ENCODE results near the gene DDR1. TPM values are rescaled to one million over a fixed set of nuclear protein-coding genes. Genes with fewer than 3 reads are reported as not detected.

Gene DDR1
- polyA plus RNA-seq, 1 donor (not counting 4 experiments of a cell fraction or from before 2014, with no cell fraction given) = 104 TPM

GRCh38 chr6:30843611-30843998, 40.7 kb upstream of the DDR1 start:
- Histone ChIP-seq H3K79me2 (ENCODE audit: control insufficient read depth, insufficient read depth, low read length) (no peaks in the 10 kb centered on the region), H4K20me1 (ENCODE audit: control insufficient read depth, extremely low read depth, insufficient read depth, low read length) (no peaks in the 10 kb centered on the region), H3K4me3 (ENCODE audit: control insufficient read depth in 2 of 3, extremely low read depth in 1 of 3, insufficient read depth in 2 of 3, low read depth in 1 of 3, low read length in 3 of 3) (no peak overlapping the region), H3K27me3 (ENCODE audit: control insufficient read depth, extremely low read depth, insufficient read depth, low read length) (no peaks in the 10 kb centered on the region), H3K9me3 (ENCODE audit: control insufficient read depth, low read depth, low read length) (no peaks in the 10 kb centered on the region), H3K4me1 (ENCODE audit: control insufficient read depth, extremely low read depth, insufficient read depth, low read length) (peaks cover 34% of the 10 kb centered on the region), H3K9ac (ENCODE audit: control insufficient read depth, extremely low read depth, insufficient read depth, low read length) (peak overlapping the region; percentile 15), H3K27ac (ENCODE audit: control insufficient read depth, insufficient read depth, low read length) (no peak overlapping the region), H3K4me2 (ENCODE audit: control insufficient read depth, extremely low read depth, insufficient read depth, low read depth, low read length) (peak overlapping the region; percentile 41), H3K9me1 (ENCODE audit: control insufficient read depth, extremely low read depth, insufficient read depth, low read length) (no peaks in the 10 kb centered on the region), H2AFZ (ENCODE audit: control insufficient read depth, low read length) (peak overlapping the region; percentile 77), H3K36me3 (ENCODE audit: control insufficient read depth in 2 of 2, extremely low read depth in 1 of 2, insufficient read depth in 2 of 2, low read length in 2 of 2) (no peaks in the 10 kb centered on the region)
- DNase-seq (ENCODE audit: low read depth, low spot score) = no peak
- TF ChIP-seq CTCF (optimal IDR thresholded peaks at IDR 0.05 in 1 of 3, IDR thresholded peaks at IDR 0.05 in 1 of 3, conservative IDR thresholded peaks at IDR 0.05 in 1 of 3; ENCODE audit: extremely low read depth in 1 of 3, insufficient read depth in 2 of 3, low read length in 3 of 3) (no peak), EZH2 (IDR thresholded peaks at IDR 0.05; ENCODE audit: low read length) (no peak)
- FAIRE-seq = no peak
- dilution Hi-C loops (cut with MboI; ENCODE audit: extremely low pct_ligation_motif_present, low sequenced_read_pairs) = no loop called here

GRCh38 chr6:30844118-30844535, 40.2 kb upstream of the DDR1 start:
- DNase-seq (ENCODE audit: low read depth, low spot score) = no peak
- H3K27ac ChIP-seq (ENCODE audit: control insufficient read depth, insufficient read depth, low read length) = no peak overlapping the region
- H3K4me2 ChIP-seq (ENCODE audit: control insufficient read depth, extremely low read depth, insufficient read depth, low read depth, low read length) = peak overlapping the region; percentile 41
- no peaks in the 10 kb centered on the region for H3K9me1 ChIP-seq (ENCODE audit: control insufficient read depth, extremely low read depth, insufficient read depth, low read length)
- H3K36me3 ChIP-seq (ENCODE audit: control insufficient read depth in 2 of 2, extremely low read depth in 1 of 2, insufficient read depth in 2 of 2, low read length in 2 of 2) = no peaks in the 10 kb centered on the region
- FAIRE-seq = no peak
- no peaks in the 10 kb centered on the region for H3K79me2 ChIP-seq (ENCODE audit: control insufficient read depth, insufficient read depth, low read length)
- no peak overlapping the region for H3K4me3 ChIP-seq (ENCODE audit: control insufficient read depth in 2 of 3, extremely low read depth in 1 of 3, insufficient read depth in 2 of 3, low read depth in 1 of 3, low read length in 3 of 3)
- peaks cover 34% of the 10 kb centered on the region for H3K4me1 ChIP-seq (ENCODE audit: control insufficient read depth, extremely low read depth, insufficient read depth, low read length)
- no peaks in the 10 kb centered on the region for H3K27me3 ChIP-seq (ENCODE audit: control insufficient read depth, extremely low read depth, insufficient read depth, low read length)
- dilution Hi-C loops (cut with MboI; ENCODE audit: extremely low pct_ligation_motif_present, low sequenced_read_pairs) = no loop called here
- no peaks in the 10 kb centered on the region for H3K9me3 ChIP-seq (ENCODE audit: control insufficient read depth, low read depth, low read length)
- TF ChIP-seq EZH2 (IDR thresholded peaks at IDR 0.05; ENCODE audit: low read length) (no peak), CTCF (optimal IDR thresholded peaks at IDR 0.05 in 1 of 3, IDR thresholded peaks at IDR 0.05 in 1 of 3, conservative IDR thresholded peaks at IDR 0.05 in 1 of 3; ENCODE audit: extremely low read depth in 1 of 3, insufficient read depth in 2 of 3, low read length in 3 of 3) (peak in 1 of 3 experiments; percentile 36)
- peak overlapping the region; percentile 77 for H2AFZ ChIP-seq (ENCODE audit: control insufficient read depth, low read length)
- H3K9ac ChIP-seq (ENCODE audit: control insufficient read depth, extremely low read depth, insufficient read depth, low read length) = no peak overlapping the region
- no peaks in the 10 kb centered on the region for H4K20me1 ChIP-seq (ENCODE audit: control insufficient read depth, extremely low read depth, insufficient read depth, low read length)
